Measurements from ENCODE around the gene ZMIZ1. TPM values are rescaled to one million over a fixed set of nuclear protein-coding genes. Genes with fewer than 3 reads are reported as not detected.

Gene ZMIZ1
- total and polyA plus RNA-seq, 4 donors = 3.9 to 19.1 (median 9.8) TPM

DNA sequence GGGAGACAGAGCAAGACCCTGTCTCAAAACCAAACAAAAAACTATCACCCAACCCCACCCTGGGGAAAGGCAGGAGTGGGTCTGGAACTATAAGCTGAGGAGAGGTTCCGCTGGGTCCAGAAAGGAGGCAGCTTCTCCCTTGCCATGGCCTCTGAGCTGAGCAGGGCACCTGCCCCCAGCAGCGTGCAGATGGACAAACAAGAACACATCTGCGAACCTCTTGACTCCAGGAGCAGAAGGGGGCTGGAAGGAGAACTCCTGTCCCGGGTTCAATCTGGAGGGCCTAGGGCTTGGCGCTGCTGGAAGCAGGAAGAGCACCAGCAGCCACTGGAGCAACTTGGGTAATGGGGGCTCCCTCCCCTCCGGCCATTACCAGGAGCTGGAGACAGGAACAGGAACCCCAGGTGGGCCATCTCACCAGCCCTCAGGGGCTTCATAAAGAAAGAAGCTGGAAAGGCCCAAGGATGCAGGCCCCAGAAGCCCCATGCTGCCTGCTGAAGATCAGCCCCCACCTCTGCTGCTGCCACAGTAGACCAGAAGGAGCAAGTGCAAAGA is 259.5 kb downstream of the ZMIZ1 start:
- Histone ChIP-seq H3K9ac (ENCODE audit: low read depth in 1 of 2, low read length in 2 of 2) (no peak overlapping the region), H3K4me3 (ENCODE audit: low read depth in 1 of 3, low read length in 3 of 3) (no peak overlapping the region), H3K9me3 (ENCODE audit: control insufficient read depth in 4 of 4, low read length in 3 of 4) (no peaks in the 10 kb centered on the region), H3K27me3 (ENCODE audit: control insufficient read depth in 4 of 4, insufficient read depth in 4 of 4, low read length in 3 of 4) (no peaks in the 10 kb centered on the region), H3K36me3 (ENCODE audit: control insufficient read depth in 4 of 4, insufficient read depth in 3 of 4, low read depth in 1 of 4, low read length in 3 of 4) (no peaks in the 10 kb centered on the region), H3K27ac (ENCODE audit: low read depth in 1 of 2, low read length in 2 of 2) (no peak overlapping the region), H3K4me1 (ENCODE audit: control insufficient read depth in 4 of 4, insufficient read depth in 4 of 4, low read length in 3 of 4) (no peaks in the 10 kb centered on the region)
- no peak for DNase-seq (ENCODE audit: low spot score)
- TF ChIP-seq HNF4G (IDR thresholded peaks at IDR 0.05) (no peak), TAF1 (conservative IDR thresholded peaks at IDR 0.05) (no peak), HNF4A (conservative IDR thresholded peaks at IDR 0.05) (no peak), FOXA2 (IDR thresholded peaks at IDR 0.05) (no peak), SP1 (IDR thresholded peaks at IDR 0.05) (no peak), EGR1 (IDR thresholded peaks at IDR 0.05; ENCODE audit: low read depth in 2 of 2) (no peak), NR2F2 (IDR thresholded peaks at IDR 0.05) (no peak), RXRA (IDR thresholded peaks at IDR 0.05) (no peak), FOXA1 (IDR thresholded peaks at IDR 0.05) (no peak), RAD21 (IDR thresholded peaks at IDR 0.05) (no peak), GABPA (IDR thresholded peaks at IDR 0.05 in 1 of 2, conservative IDR thresholded peaks at IDR 0.05 in 1 of 2) (no peak), YY1 (IDR thresholded peaks at IDR 0.05) (no peak)
- TF ChIP-seq, protein P1, sequence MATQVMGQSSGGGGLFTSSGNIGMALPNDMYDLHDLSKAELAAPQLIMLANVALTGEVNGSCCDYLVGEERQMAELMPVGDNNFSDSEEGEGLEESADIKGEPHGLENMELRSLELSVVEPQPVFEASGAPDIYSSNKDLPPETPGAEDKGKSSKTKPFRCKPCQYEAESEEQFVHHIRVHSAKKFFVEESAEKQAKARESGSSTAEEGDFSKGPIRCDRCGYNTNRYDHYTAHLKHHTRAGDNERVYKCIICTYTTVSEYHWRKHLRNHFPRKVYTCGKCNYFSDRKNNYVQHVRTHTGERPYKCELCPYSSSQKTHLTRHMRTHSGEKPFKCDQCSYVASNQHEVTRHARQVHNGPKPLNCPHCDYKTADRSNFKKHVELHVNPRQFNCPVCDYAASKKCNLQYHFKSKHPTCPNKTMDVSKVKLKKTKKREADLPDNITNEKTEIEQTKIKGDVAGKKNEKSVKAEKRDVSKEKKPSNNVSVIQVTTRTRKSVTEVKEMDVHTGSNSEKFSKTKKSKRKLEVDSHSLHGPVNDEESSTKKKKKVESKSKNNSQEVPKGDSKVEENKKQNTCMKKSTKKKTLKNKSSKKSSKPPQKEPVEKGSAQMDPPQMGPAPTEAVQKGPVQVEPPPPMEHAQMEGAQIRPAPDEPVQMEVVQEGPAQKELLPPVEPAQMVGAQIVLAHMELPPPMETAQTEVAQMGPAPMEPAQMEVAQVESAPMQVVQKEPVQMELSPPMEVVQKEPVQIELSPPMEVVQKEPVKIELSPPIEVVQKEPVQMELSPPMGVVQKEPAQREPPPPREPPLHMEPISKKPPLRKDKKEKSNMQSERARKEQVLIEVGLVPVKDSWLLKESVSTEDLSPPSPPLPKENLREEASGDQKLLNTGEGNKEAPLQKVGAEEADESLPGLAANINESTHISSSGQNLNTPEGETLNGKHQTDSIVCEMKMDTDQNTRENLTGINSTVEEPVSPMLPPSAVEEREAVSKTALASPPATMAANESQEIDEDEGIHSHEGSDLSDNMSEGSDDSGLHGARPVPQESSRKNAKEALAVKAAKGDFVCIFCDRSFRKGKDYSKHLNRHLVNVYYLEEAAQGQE (IDR thresholded peaks at IDR 0.05) = no peak
- TF ChIP-seq, protein P2, sequence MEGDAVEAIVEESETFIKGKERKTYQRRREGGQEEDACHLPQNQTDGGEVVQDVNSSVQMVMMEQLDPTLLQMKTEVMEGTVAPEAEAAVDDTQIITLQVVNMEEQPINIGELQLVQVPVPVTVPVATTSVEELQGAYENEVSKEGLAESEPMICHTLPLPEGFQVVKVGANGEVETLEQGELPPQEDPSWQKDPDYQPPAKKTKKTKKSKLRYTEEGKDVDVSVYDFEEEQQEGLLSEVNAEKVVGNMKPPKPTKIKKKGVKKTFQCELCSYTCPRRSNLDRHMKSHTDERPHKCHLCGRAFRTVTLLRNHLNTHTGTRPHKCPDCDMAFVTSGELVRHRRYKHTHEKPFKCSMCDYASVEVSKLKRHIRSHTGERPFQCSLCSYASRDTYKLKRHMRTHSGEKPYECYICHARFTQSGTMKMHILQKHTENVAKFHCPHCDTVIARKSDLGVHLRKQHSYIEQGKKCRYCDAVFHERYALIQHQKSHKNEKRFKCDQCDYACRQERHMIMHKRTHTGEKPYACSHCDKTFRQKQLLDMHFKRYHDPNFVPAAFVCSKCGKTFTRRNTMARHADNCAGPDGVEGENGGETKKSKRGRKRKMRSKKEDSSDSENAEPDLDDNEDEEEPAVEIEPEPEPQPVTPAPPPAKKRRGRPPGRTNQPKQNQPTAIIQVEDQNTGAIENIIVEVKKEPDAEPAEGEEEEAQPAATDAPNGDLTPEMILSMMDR (IDR thresholded peaks at IDR 0.05; ENCODE audit: low read depth, low read length, missing input control) = no peak
- TF ChIP-seq, protein P3, sequence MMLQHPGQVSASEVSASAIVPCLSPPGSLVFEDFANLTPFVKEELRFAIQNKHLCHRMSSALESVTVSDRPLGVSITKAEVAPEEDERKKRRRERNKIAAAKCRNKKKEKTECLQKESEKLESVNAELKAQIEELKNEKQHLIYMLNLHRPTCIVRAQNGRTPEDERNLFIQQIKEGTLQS (IDR thresholded peaks at IDR 0.05) = no peak
- TF ChIP-seq, protein P4, sequence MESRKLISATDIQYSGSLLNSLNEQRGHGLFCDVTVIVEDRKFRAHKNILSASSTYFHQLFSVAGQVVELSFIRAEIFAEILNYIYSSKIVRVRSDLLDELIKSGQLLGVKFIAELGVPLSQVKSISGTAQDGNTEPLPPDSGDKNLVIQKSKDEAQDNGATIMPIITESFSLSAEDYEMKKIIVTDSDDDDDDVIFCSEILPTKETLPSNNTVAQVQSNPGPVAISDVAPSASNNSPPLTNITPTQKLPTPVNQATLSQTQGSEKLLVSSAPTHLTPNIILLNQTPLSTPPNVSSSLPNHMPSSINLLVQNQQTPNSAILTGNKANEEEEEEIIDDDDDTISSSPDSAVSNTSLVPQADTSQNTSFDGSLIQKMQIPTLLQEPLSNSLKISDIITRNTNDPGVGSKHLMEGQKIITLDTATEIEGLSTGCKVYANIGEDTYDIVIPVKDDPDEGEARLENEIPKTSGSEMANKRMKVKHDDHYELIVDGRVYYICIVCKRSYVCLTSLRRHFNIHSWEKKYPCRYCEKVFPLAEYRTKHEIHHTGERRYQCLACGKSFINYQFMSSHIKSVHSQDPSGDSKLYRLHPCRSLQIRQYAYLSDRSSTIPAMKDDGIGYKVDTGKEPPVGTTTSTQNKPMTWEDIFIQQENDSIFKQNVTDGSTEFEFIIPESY (IDR thresholded peaks at IDR 0.05) = no peak
- 97% methylated on average over 6 of the region's 6 CpGs for WGBS
